ENCODE results near the gene RAP1B.

Gene RAP1B

DNA sequence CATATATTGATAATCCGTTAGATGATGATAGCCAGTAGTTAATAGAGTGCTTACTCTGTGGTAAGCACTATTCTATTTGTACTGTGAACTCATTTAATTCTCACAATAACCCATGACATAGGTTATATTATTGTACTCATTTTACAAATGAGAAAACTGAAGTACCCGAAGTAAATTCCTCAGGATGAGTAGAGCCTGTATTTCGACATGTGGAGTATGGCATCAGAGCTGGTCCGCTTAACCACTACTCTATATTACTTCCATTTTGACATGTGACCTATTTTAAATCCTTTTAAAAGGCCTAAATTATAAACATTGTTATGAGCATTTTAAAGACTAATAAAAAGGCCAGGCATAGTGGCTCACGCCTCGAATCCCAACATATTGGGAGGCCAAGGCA, 8.0 kb upstream of the RAP1B start:
- no peak for TF ChIP-seq TAF1 (IDR thresholded peaks at IDR 0.05; ENCODE audit: borderline replicate concordance, insufficient read depth, low read length)
- no peak for TF ChIP-seq REST (IDR thresholded peaks at IDR 0.05; ENCODE audit: insufficient read depth in 1 of 2, low read depth in 2 of 2, low read length in 2 of 2)
- no peak for TF ChIP-seq FOXP2 (optimal IDR thresholded peaks at IDR 0.05; ENCODE audit: borderline replicate concordance, extremely low read depth, extremely low read length, insufficient read depth)
- no peak for TF ChIP-seq SIN3A (IDR thresholded peaks at IDR 0.05; ENCODE audit: borderline replicate concordance, insufficient read depth, low read length)
- TF ChIP-seq POLR2AphosphoS5 (IDR thresholded peaks at IDR 0.05; ENCODE audit: low read depth, low read length), result no peak

DNA sequence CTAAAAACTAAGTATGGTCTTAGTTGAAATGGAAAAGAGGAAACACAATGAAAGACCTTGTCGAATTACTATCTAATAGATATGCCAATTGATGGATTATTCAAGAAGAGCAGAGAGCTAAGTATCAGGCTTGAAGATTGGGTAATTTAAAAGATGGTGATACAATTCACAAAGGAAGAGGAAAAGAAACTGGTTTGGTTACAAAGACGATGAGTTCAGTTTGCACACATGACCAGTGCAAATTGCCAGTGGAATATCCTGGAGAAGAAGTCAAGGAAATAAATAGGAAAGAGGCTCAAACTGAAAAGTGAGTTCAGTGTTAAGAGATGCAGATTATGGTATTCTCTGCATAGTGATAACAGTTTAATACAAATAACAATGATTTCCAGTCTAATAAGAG, 2.5 kb upstream of the RAP1B start:
- TF ChIP-seq SIN3A (IDR thresholded peaks at IDR 0.05; ENCODE audit: borderline replicate concordance, insufficient read depth, low read length) (no peak), TAF1 (IDR thresholded peaks at IDR 0.05; ENCODE audit: borderline replicate concordance, insufficient read depth, low read length) (no peak), POLR2AphosphoS5 (IDR thresholded peaks at IDR 0.05; ENCODE audit: low read depth, low read length) (no peak), FOXP2 (optimal IDR thresholded peaks at IDR 0.05; ENCODE audit: borderline replicate concordance, extremely low read depth, extremely low read length, insufficient read depth) (no peak), REST (IDR thresholded peaks at IDR 0.05; ENCODE audit: insufficient read depth in 1 of 2, low read depth in 2 of 2, low read length in 2 of 2) (no peak)

DNA sequence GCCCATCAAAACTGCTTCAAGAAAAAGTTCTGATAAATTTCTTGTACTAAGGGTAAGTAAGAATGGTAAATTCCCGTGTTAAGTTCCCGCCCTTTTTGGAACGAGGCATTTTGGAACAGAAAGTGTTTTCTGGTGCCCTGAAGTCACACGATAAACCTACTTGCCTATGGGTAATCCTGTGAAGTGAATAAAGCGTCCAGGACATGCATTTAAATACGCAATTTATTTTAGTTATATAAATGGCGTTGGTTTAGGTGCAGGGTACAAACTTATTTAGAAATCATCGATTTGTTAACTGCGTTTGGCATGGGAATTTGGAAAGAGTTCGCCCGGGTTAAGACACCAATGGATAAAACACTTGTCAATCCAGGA, 715 bp upstream of the RAP1B start:
- TF ChIP-seq SIN3A (IDR thresholded peaks at IDR 0.05; ENCODE audit: borderline replicate concordance, insufficient read depth, low read length) (no peak), FOXP2 (optimal IDR thresholded peaks at IDR 0.05; ENCODE audit: borderline replicate concordance, extremely low read depth, extremely low read length, insufficient read depth) (no peak), REST (IDR thresholded peaks at IDR 0.05; ENCODE audit: insufficient read depth in 1 of 2, low read depth in 2 of 2, low read length in 2 of 2) (no peak), TAF1 (IDR thresholded peaks at IDR 0.05; ENCODE audit: borderline replicate concordance, insufficient read depth, low read length) (no peak), POLR2AphosphoS5 (IDR thresholded peaks at IDR 0.05; ENCODE audit: low read depth, low read length) (no peak)

DNA sequence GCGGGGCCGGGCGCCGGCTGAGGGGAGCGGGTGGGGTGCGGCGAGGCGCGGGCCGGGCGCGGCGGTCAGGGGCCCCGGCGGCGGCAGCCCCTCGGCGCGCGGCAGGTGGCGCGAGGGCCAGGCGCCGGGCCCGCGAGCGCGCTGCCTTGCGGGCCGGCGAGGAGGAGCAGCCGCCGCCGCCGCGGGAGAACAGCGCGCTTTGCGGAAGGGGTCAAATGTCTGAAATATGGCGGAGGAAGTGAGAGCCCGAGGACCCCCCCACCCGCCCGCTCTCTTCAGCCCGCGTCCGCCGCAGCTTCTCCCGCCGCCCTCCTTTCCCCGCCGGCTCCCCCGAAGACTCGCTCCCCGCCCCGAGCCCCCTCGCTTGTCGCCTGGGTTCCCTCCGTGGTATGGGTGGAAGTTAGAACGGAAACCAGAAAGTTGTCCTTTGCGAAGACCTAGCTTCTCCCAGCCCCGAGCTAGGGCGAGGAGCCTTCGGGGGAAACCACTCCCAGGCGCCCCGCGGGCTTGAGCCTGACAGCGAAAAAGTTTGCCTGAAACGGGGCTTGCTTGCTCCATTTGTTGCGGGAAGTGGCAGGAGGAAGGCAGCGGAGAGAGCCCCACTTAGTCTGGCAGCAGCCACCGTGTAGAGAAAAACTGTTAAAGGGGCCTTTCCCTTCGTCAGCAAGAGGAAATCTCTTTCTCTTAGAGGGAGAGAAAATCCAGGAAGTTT, 551 bp downstream of the RAP1B start:
- no peak for TF ChIP-seq TAF1 (IDR thresholded peaks at IDR 0.05; ENCODE audit: borderline replicate concordance, insufficient read depth, low read length)
- TF ChIP-seq SIN3A (IDR thresholded peaks at IDR 0.05; ENCODE audit: borderline replicate concordance, insufficient read depth, low read length), result peak; percentile 53; the same call in 1 of the 2 replicates

DNA sequence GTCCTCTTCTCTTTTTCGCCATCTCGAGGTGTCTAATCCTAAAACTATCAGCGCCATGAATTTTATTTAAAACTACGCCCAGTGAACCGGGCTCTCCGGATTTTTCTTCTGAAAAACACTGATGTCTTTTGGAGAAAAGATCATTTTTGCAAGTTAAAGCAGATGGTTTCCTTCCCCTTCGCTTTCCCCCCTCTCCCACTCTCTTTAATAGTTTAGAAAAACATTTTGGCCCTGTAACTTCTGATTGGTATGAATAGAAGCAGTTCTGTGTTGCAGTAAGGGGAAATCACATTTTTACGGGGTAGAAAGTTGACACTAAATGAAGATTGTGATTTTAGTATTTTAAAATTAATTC, 1.1 kb downstream of the RAP1B start:
- no peak for TF ChIP-seq TAF1 (IDR thresholded peaks at IDR 0.05; ENCODE audit: borderline replicate concordance, insufficient read depth, low read length)

DNA sequence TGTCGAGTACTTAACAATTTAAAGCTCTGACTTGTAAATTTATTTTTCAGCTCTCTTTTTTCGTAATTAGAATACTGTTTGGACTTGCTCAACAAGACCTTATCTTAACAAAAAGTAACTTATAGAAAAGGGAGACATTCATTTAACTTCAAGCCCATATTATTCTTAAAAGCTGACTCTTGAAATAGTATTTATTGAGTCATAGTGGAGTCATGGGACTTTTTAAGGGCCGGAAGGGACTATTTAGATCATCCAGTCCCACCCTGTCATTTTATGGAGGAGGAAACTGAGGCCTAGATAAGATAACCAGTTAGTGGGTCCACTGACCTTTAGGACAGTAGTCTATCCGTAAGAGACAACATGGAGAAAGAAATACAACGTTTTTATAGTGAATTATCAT, 1.5 kb downstream of the RAP1B start:
- TF ChIP-seq SIN3A (IDR thresholded peaks at IDR 0.05; ENCODE audit: borderline replicate concordance, insufficient read depth, low read length), result no peak
- no peak for TF ChIP-seq POLR2AphosphoS5 (IDR thresholded peaks at IDR 0.05; ENCODE audit: low read depth, low read length)
- no peak for TF ChIP-seq REST (IDR thresholded peaks at IDR 0.05; ENCODE audit: insufficient read depth in 1 of 2, low read depth in 2 of 2, low read length in 2 of 2)
- no peak for TF ChIP-seq TAF1 (IDR thresholded peaks at IDR 0.05; ENCODE audit: borderline replicate concordance, insufficient read depth, low read length)
- no peak for TF ChIP-seq FOXP2 (optimal IDR thresholded peaks at IDR 0.05; ENCODE audit: borderline replicate concordance, extremely low read depth, extremely low read length, insufficient read depth)
